Fibroblast of upper back skin (primary cell): ENCODE results near the gene CPE.
"Not testable (repeated sequence)": the region's sequence is repeated elsewhere in the genome, so short reads cannot be mapped to it uniquely, and the experiment has no call there.

Source experiments
- DNase-seq: peaks from one replicate; pipeline ENCODE4 v3.0.0-alpha.2; 2013

CPE gene

DNA sequence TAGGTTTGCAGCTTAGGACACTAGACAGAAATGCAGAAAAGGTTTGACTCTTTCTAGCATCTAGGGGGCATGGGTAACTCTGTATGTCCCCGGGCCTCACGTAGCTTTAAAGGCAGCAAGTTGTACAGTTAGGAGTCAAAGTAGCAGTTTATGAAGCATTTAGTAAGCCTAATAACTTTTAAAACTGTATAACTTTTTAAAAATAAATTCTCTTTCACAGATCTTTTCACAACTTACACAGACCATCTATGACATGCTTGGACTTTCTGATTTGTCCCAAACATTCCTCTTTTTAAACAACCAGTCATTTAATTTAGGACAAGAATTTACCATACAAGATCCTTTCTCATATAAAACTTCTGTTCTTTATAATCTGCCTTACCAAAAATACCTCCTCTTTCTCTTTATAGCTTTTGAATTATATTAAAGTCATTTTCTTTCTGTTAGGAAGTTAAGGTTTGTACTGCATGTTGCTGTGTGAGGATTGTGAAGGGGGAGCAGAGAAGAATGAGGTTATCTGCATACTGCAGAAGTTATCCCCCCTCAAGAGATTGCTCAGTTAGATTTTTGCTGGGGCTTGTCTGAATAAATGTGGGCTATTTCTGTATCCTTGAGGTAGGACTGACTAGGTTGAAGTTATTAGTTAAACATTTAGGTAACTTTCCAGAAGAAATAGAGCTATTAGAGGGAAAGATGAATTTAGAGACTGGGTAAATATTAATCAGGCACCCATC is 94.3 kb downstream of the CPE start:
- DNase-seq = no peak

DNA sequence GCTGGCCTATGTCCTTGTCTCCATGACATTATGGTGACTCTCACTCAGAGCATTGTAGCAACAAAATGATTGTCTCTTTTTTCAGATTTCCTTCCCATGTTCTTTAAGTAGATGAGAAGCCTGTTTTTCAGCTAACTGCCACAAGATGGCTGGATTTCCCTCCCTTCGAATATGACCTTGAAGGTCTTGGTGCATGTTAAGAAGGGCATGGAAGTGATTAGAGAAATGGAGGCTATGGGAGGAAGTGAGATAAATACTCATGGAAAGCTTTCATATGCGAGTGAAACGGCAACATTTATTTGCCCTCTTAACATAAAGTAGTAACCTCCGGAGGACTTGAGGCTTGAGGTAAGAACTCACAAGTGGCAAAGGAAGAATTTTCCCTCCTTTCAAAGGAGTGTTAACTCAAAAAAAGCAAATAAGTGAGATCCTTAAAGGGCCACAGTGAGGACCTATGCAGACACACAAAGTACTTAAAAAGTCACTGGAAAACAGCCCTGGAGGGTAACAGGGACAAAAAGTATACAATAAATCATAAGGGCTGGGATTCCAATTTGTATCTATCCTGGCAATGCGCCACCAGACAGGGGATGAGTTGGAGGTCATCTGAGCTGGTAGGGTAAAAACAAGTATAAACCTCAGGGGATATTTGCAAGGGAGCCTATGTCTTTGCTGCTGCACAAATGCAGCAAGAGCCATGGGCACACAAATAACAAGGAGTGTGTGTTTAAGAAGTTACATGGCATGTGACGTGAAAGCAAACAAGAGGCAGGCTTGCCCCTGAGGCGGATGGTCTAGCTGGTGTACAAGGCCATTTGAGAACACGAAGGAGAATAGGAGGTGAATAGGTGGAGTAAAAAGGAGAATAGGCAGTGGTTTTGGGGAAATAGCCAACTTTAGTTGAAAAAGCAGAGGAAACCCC is 96.2 kb downstream of the CPE start:
- DNase-seq = no peak

DNA sequence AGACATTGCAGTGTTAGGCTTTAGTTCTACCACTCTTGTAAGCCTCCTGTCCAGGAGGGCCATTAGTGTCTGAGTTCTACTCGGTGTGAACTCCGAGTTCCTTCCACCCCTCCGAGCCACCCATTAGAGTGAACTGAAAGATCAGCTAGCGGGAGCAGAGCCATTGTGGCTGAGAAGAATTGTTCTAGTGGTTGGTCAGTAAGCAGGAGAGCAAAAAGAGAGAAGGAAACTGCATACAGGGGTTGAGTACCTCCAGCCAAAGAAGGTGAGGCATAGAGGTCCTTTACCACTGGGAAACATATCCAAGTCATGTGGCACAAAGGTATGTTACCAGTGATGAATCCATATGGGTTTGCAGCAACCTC is 96.9 kb downstream of the CPE start:
- DNase-seq = no peak

DNA sequence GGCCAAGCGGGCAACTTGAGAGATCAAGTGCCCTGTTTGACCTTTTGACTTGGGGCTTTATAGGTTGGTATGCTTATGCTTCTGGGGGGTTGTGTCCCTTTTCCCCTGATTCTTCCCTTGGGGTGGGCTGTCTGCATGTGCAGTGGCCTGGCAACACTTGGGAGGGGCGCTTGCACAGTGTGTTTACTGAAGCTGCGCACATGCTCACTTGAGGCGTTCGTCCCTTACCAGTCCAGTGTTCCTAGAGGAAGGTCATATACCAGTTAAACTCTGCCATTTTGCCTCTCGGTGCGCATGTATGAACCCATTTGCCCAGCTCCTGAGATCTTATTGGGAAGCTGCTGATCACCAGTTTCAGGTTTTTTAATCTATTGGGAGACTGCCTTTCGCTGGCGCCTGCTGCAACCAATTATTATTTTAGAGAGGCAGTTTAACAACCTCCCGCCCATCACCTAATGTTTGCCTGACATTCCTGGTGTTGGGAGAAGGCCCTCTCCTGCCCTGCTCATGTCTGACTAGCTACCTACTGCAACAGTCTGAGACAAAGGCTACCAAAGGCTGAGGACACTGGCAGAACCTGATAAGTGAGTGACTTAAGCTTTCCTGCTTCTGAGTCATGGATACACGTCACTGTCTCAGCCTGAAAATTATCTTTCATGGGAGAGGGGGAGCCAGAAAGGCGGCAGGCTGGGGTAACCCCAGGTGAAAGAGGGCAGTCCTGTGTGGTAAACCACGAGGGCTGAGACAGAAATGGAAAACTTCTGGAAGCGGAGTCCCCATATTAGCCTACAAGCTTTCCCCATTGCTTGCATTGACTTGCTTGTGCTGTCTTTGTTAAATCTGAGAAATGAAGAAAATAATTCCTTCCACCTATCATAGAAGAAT is 97.6 kb downstream of the CPE start:
- DNase-seq = peak; percentile 57

DNA sequence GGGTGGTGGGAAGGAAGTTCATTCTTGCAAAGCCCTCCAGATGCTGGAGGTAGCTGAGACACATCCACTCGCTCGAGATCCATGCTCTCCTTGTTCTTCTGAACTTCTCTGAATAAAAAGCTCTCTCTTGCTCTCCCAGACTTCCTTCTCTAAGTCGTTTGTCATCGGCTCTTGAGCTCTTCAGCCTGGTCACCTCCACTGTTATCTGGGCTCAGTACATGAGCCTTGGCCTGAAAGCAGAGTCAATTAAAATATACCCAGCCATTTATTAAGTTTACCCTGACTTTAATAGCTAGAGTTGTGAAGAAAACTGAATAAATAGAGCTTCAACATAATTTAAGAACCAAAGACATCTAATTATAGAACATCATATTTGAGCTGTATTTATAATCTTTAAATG is 99.0 kb downstream of the CPE start:
- DNase-seq = no peak

DNA sequence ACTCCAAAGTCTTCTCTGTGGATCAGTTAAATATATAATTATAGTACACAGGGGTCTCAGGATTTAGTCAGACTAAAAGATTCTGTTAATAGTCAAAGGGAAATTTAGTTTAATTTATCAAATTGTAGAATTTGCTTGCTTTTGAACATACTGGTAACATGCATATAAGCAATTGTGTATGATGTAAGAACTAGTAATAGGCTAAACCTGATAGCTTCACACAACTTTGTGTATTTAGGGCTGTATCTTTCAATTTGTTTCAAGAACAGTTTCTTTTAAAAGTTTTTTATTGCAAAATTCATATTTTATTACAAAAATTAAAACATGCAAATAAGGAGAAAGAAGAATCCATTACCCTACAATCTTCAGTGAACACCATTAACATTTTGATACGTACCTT is 99.5 kb downstream of the CPE start:
- DNase-seq = no peak

DNA sequence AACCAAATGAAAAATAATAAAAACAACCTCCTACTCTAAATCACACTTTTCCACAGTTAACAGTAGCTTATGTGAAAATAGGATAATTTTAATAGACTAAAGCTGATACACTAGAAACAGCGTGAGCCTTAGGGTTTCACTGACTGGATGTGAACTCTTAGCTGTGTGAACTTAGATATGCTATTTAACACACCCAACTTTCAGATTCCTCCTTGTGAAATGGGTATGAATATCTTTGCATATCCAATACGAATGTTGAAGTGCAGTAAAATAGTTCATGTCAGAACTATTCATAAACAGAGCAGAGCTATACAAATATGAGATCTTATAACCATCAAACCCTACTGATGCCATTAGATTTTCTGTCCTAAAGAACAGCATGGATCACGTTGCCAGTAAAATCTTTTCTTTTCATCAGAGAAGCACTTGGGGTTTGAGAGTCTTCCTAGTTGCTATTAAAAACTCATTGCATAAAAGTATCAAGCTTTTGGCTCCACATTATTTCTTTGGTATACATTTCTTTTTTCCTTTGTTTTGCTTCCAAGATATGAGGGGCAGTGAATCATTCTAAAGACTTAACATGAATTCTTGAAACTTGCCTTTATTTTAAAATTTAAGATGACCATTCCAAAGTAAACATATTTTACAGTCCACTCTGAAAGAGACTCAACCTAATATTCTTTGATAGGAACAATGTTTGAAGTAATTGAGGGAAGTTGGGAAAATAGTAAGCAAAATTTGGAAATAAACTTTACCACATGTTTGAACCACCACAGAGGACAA is 102.4 kb downstream of the CPE start:
- DNase-seq = peak; percentile 60

DNA sequence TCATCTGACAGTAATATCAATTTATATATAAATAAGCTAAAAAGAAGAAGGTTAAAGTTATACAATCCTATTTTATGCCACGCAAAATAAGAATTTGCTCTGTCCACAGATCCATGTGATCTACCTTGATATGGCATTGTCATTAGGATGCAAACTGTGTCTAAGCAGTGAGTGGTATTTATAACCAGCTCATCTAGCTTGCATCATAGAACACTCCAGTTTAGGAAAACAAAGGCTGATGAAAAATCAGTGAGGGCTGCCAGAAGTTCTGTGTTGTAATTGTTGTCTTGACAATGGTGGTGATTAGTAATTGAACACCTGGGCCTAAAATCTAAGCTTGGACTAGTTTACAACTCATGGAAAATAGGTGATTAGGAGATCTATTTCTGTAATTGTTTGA is 111.0 kb downstream of the CPE start:
- no peak for DNase-seq

DNA sequence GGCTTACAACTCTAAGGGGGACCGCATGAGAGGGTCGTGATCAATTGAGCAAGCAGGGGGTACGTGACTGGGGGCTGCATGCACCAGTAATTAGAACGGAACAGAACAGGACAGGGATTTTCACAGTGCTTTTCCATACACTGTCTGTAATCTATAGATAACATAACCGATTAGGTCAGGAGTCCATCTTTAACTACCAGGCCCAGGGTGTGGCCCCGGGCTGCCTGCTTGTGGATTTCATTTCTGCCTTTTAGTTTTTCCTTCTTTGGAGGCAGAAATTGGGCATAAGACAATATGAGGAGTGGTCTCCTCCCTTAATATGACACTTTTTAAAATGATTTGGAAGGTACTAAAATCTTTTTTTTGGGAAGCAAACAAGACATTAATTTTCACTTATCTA is 113.8 kb downstream of the CPE start:
- DNase-seq = not testable (repeated sequence)

DNA sequence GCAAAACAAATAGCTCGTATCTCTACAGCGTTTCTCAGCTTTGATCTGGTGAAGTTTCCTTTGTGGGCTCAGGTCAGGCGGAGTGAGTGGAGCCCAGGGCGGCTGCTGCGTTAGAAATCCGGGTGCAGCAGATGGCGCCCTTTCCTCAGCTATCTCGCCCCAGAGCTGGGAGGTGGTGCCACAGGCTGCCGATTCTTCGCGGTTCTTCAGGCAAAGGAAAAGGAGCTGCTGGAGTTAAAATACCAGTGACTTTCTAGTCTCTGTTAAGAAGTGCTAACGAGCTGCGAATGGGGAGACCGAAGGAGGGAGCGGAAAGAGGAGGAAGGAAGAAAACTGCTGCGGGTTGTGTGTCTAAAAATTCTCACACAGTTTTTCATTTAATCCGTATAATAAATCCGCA is 114.6 kb downstream of the CPE start:
- peak; percentile 64 for DNase-seq

DNA sequence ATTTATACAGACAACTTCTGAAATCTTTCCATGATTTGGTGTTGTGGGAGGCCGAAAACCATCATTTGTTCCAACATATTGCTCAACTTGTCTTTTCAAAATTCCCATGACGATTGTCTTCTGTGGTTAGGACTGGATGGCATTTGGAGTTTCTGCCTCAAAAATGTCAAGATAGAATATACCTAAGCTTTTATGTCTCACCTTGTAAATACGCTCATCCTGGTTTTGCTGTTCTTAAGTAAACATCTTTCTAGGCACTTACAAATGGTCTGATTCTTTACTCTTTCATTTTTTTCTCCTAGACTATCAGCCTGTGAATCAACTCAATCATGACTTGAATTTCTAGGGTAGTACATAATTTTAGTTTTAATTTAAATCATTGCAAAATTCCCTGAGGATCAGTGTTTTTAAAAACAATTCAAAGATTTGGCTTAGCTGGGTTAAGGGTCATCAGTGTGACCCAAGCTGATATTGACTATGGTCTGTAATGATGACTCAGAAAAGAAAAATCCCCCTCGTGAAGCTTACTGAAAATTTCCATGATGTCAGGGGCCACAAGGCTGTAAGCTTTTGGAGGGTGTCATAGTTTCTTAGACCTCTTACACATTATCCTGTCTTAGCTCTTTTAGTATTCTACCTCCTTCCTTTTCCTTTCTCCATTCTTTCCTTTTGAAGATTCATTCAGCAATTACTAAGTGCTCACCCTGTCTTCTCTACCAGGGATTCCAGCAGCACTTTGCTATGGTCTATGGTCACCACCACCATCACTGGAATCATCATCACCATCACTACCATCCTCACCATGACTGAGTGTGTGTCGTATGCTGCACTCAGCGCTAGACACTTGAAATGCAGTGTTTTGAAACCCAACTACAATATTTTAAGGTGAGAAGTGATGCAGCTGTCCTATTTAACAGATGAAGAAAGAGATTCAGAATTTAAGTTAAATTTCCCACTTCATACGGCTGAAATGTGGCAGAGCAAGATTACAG is 124.4 kb downstream of the CPE start:
- DNase-seq = peak; percentile 53

DNA sequence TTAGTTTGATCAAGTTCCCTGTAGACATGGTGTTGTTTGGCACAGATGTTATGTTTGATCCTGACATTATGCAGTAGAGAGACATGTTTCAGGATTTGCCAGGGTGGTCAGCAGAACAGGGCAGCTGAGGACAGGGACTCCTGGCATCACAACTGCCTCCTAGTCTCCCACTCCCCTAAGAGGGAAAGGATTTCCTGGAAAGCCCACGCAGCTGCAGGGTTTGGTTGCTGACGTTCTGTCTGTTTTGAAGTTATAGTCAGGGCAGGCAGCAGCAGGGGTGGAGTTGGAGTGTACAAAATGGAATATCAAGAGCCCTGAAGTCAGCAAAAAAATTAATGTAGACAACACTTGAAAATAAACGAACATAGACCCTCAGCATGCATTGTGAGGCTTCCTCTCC is 125.4 kb downstream of the CPE start:
- no peak for DNase-seq

DNA sequence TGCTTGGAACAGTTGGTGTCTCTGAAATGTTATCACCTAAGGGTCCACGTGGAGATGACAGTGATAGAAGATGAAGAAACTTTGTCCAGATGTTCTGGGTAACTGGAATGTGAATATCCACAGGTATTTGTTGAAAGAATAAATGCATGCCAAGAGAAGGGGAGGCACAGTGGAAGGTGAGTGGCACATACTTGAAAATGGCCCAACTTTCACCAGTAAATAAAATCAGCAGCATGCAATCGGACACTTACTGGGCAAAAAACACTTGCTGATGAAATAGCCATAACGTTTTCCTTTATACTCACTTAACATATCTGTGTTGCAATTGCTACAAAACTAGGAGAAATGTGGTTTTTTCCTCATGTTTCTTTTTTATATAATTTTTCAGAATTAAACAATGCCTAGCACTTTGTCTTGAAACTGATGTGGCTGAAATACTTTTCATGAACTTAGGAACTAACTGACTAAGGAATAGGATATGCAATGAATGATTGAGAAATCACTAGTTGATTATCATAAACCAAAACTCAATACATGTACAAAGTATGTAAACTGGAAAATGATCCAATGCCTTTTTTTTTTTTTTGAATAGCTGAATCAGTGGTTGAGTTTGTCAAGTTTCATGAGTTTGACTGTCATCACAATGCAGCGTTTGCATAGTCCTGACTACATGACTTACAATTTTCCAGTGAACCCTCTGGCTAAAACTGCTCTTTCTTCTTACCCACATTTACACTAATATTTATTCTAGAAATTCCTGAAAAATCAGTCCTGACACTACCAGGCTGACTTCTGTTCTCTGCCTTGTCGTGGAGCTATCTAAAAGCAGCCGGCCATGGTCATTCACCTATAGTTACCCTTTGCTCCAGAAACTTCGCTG is 127.4 kb downstream of the CPE start:
- peak; percentile 88 for DNase-seq

DNA sequence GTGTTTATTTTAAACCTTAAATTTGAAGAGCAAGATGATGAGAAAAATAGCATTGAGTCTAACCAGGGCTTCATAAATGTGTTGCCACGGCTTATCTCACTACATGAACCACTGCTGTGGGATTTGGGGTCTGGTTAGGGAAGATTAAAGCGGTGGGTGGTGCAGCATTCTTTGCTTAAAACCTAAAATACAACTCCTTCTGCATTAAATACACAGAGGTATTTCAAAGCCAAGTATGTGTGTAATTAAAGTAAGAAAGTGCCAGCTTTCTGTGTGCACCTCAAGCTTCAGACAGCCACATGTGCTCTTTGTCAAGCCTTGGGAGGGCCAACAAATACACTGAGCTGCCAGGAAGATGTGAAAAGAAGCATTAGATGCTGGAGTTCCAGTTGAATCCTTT is 128.0 kb downstream of the CPE start:
- peak; percentile 11 for DNase-seq

DNA sequence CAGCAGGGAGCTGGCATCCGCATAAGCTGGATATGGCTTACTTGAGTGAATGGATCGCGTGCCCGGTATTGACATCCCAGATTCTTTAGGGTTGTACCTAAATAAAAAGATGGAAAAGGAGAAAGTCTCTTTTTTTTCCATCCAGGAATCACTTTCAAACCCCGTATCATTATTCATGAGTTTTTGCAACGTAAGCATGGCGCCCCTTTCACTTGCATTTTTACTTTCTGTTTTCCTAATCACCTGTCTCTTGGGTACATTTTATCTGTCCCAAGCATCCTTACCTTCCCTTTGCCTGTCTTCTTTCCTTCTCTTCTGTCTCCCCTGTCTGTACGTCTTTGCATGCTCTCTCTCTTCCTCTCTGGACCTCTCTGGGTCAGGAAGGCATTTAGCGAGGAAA is 128.6 kb downstream of the CPE start:
- DNase-seq = no peak

DNA sequence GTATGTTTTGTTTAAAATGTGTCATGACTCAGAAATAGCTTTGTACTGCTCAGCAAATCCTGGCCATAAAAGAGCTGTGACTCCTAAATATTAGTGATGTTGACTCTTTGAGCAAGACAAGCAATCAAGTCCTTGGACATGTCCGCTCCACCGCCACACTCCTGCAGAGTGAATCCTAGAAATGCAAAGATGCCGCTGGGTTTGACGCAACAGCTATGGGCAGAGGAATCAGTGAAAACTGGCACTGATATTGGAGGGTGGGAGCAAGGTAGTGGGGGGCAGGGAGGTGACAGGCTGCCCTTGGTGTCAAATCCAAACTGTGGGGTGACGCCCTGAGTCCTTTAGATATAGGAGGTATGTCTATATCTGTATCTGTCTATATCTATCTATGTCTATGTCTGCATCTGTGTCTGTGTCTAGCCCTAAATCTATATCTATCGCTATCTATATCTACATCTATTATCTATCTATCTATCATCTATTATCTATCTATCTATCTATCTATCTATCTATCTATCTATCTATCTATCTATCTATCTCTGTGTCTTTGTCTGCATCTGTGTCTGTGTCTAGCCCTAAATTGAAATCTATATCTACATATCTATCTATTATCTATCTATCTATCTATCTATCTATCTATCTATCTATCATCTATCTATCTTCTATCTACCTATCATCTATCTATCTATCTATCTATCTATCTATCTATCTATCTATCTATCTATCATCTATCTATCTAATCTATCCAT is 129.7 kb downstream of the CPE start:
- no peak for DNase-seq

DNA sequence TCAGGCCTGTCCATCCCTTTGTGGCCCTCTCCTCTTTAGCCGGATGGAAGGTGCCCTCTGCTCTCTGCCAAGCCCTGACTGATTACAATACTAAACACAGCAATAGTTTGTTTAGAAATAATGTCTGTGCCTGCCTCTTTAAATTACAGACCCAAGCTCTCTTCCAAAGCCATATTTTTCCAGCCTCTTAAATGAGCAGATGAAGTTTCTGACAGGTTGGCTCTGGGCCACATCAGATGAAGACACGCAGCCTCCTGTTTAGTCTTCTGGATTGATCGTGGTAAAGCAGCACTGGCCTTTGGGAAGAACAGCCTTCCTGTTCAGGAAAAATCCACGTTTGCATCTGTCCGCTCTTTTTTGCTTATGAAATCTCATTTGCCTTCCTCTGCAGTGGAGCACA is 133.6 kb downstream of the CPE start:
- DNase-seq = peak; percentile 7

DNA sequence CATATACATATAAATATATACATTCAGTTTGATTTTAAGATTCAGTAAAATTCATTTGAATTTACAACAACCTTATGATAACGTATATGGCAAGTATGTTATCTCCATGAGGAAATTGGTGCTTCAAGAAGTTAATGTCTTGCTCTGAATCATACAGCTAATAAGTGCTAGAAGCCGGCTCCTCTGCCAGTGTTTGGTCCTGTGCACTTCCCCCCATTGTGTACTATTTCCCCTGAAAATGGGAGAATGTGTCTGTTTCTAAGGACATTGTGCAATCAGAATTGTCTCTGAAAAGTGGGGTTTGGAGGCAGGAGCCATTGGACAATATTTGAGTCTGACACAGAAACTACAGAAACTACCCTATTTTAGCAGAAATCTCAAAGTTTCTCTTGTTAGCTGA is 135.9 kb downstream of the CPE start:
- DNase-seq = no peak

DNA sequence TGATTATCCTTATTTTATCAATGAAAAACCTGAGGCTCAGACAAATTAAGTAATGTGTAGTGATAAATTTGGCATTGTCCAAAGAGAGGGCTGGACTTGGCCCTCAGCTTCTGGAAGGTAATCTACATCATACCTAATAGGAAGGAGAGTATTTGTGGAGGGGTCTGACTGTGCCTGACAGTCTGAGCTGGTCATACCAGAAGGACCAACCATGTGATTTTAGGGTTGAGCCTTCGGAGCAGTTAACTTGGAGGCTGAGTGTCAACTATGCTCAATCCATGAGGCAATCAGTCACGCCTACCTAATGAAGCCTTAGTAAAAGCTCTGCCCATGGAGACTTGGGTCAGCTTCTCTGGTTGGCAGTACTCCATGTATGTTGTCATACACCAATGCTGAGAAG is 136.4 kb downstream of the CPE start:
- no peak for DNase-seq
